ENCODE data around the gene NEK11.

Gene NEK11

GRCh38 chr3:131067983-131068382, 41.3 kb downstream of the NEK11 start:
- Mint-ChIP-seq H3K9me3 (no peaks in the 10 kb centered on the region), H3K4me1 (ENCODE audit: low read depth in 2 of 2) (peaks cover 0 to 2% of the 10 kb centered on the region in 2 donors), H3K36me3 (ENCODE audit: insufficient read depth) (no peaks in the 10 kb centered on the region), H3K4me3 (no peak overlapping the region), H3K27me3 (no peaks in the 10 kb centered on the region), H3K27ac (no peak overlapping the region)
- DNase-seq: no peak
- no peak for ATAC-seq (replicated peaks)

GRCh38 chr3:131072099-131072559, 45.5 kb downstream of the NEK11 start:
- Mint-ChIP-seq H3K9me3 (no peaks in the 10 kb centered on the region), H3K4me1 (ENCODE audit: low read depth in 2 of 2) (peaks cover 0 to 2% of the 10 kb centered on the region in 2 donors), H3K27me3 (no peaks in the 10 kb centered on the region), H3K27ac (no peak overlapping the region), H3K36me3 (ENCODE audit: insufficient read depth) (no peaks in the 10 kb centered on the region), H3K4me3 (no peak overlapping the region)
- DNase-seq (no peak), ATAC-seq (replicated peaks) (no peak)

GRCh38 chr3:131072845-131073244, 46.2 kb downstream of the NEK11 start:
- H3K4me3 Mint-ChIP-seq: no peak overlapping the region
- peaks cover 0 to 2% of the 10 kb centered on the region in 2 donors for H3K4me1 Mint-ChIP-seq (ENCODE audit: low read depth in 2 of 2)
- no peaks in the 10 kb centered on the region for H3K36me3 Mint-ChIP-seq (ENCODE audit: insufficient read depth)
- no peak for ATAC-seq (replicated peaks)
- H3K27me3 Mint-ChIP-seq: no peaks in the 10 kb centered on the region
- no peaks in the 10 kb centered on the region for H3K9me3 Mint-ChIP-seq
- DNase-seq: no peak
- H3K27ac Mint-ChIP-seq: no peak overlapping the region

- no peaks in the 10 kb centered on the region for H3K9me3 Mint-ChIP-seq
- no peak for DNase-seq
These were observed 49.1 kb downstream of the NEK11 start for GRCh38 chr3:131075632-131076328.

GRCh38 chr3:131077904-131078303, 51.2 kb downstream of the NEK11 start:
- H3K36me3 Mint-ChIP-seq (ENCODE audit: insufficient read depth): no peaks in the 10 kb centered on the region
- H3K27ac Mint-ChIP-seq: no peak overlapping the region
- ATAC-seq (replicated peaks): no peak

More at GRCh38 chr3:131075632-131076328, 49.1 kb downstream of the NEK11 start:
- Mint-ChIP-seq H3K27ac (no peak overlapping the region), H3K4me1 (ENCODE audit: low read depth in 2 of 2) (peaks cover 0 to 2% of the 10 kb centered on the region in 2 donors), H3K27me3 (no peaks in the 10 kb centered on the region), H3K36me3 (ENCODE audit: insufficient read depth) (no peaks in the 10 kb centered on the region), H3K4me3 (no peak overlapping the region)
- ATAC-seq (replicated peaks): no peak

GRCh38 chr3:131079086-131079485, 52.4 kb downstream of the NEK11 start:
- no peak for DNase-seq
- peaks cover 2 to 3% of the 10 kb centered on the region in 2 donors for H3K4me1 Mint-ChIP-seq (ENCODE audit: low read depth in 2 of 2)
- no peak for ATAC-seq (replicated peaks)
- no peak overlapping the region for H3K4me3 Mint-ChIP-seq
- H3K27ac Mint-ChIP-seq: no peak overlapping the region
- H3K9me3 Mint-ChIP-seq: no peaks in the 10 kb centered on the region
- no peaks in the 10 kb centered on the region for H3K36me3 Mint-ChIP-seq (ENCODE audit: insufficient read depth)
- no peaks in the 10 kb centered on the region for H3K27me3 Mint-ChIP-seq

More at GRCh38 chr3:131077904-131078303, 51.2 kb downstream of the NEK11 start:
- Mint-ChIP-seq H3K4me3 (no peak overlapping the region), H3K4me1 (ENCODE audit: low read depth in 2 of 2) (no peaks in the 10 kb centered on the region), H3K9me3 (no peaks in the 10 kb centered on the region), H3K27me3 (no peaks in the 10 kb centered on the region)
- DNase-seq: no peak

- Mint-ChIP-seq H3K27ac (no peak overlapping the region), H3K9me3 (no peaks in the 10 kb centered on the region), H3K4me3 (no peak overlapping the region), H3K4me1 (ENCODE audit: low read depth in 2 of 2) (peaks cover 2 to 3% of the 10 kb centered on the region in 2 donors), H3K36me3 (ENCODE audit: insufficient read depth) (no peaks in the 10 kb centered on the region), H3K27me3 (no peaks in the 10 kb centered on the region)
- ATAC-seq (replicated peaks): no peak
- no peak for DNase-seq
These were observed 54.5 kb downstream of the NEK11 start for GRCh38 chr3:131081224-131081623.

GRCh38 chr3:131082246-131082645, 55.6 kb downstream of the NEK11 start:
- Mint-ChIP-seq H3K9me3 (no peaks in the 10 kb centered on the region), H3K27me3 (no peaks in the 10 kb centered on the region), H3K4me3 (no peak overlapping the region), H3K36me3 (ENCODE audit: insufficient read depth) (no peaks in the 10 kb centered on the region), H3K27ac (no peak overlapping the region), H3K4me1 (ENCODE audit: low read depth in 2 of 2) (peaks cover 2 to 3% of the 10 kb centered on the region in 2 donors)
- ATAC-seq (replicated peaks) (no peak), DNase-seq (no peak)

- H3K4me3 Mint-ChIP-seq: no peak overlapping the region
- no peaks in the 10 kb centered on the region for H3K36me3 Mint-ChIP-seq (ENCODE audit: insufficient read depth)
- H3K27ac Mint-ChIP-seq: no peak overlapping the region
- ATAC-seq (replicated peaks) (no peak), DNase-seq (no peak)
- H3K4me1 Mint-ChIP-seq (ENCODE audit: low read depth in 2 of 2): peaks cover 2 to 3% of the 10 kb centered on the region in 2 donors
- H3K27me3 Mint-ChIP-seq: no peaks in the 10 kb centered on the region
- H3K9me3 Mint-ChIP-seq: no peaks in the 10 kb centered on the region
These were observed 56.5 kb downstream of the NEK11 start for GRCh38 chr3:131082871-131083863.

- H3K27ac Mint-ChIP-seq: no peak overlapping the region
- ATAC-seq (replicated peaks): no peak
These were observed 65.1 kb downstream of the NEK11 start for GRCh38 chr3:131091768-131092167.

GRCh38 chr3:131107637-131108433, 81.2 kb downstream of the NEK11 start:
- Mint-ChIP-seq H3K27me3 (no peaks in the 10 kb centered on the region), H3K27ac (no peak overlapping the region), H3K4me3 (no peak overlapping the region), H3K9me3 (peaks cover 0 to 5% of the 10 kb centered on the region in 2 donors), H3K36me3 (ENCODE audit: insufficient read depth) (no peaks in the 10 kb centered on the region), H3K4me1 (ENCODE audit: low read depth in 2 of 2) (no peaks in the 10 kb centered on the region)
- DNase-seq (no peak), ATAC-seq (replicated peaks) (no peak)

More at GRCh38 chr3:131091768-131092167, 65.1 kb downstream of the NEK11 start:
- Mint-ChIP-seq H3K4me1 (ENCODE audit: low read depth in 2 of 2) (no peaks in the 10 kb centered on the region), H3K27me3 (peaks cover 0 to 4% of the 10 kb centered on the region in 2 donors), H3K36me3 (ENCODE audit: insufficient read depth) (no peaks in the 10 kb centered on the region), H3K9me3 (no peaks in the 10 kb centered on the region), H3K4me3 (no peak overlapping the region)
- no peak for DNase-seq

GRCh38 chr3:131109156-131109555, 82.5 kb downstream of the NEK11 start:
- Mint-ChIP-seq H3K4me3 (no peak overlapping the region), H3K27ac (no peak overlapping the region), H3K9me3 (no peaks in the 10 kb centered on the region), H3K36me3 (ENCODE audit: insufficient read depth) (no peaks in the 10 kb centered on the region), H3K27me3 (no peaks in the 10 kb centered on the region), H3K4me1 (ENCODE audit: low read depth in 2 of 2) (no peaks in the 10 kb centered on the region)
- ATAC-seq (replicated peaks): no peak
- no peak for DNase-seq

GRCh38 chr3:131110087-131110486, 83.4 kb downstream of the NEK11 start:
- no peaks in the 10 kb centered on the region for H3K9me3 Mint-ChIP-seq
- no peaks in the 10 kb centered on the region for H3K4me1 Mint-ChIP-seq (ENCODE audit: low read depth in 2 of 2)
- no peak for DNase-seq
- ATAC-seq (replicated peaks): no peak
- no peaks in the 10 kb centered on the region for H3K36me3 Mint-ChIP-seq (ENCODE audit: insufficient read depth)
- H3K27ac Mint-ChIP-seq: no peak overlapping the region
- H3K27me3 Mint-ChIP-seq: no peaks in the 10 kb centered on the region
- H3K4me3 Mint-ChIP-seq: no peak overlapping the region

Data from effector memory CD8-positive, alpha-beta T cell (primary cell).